ENCODE measurements around the gene F13A1. TPM values are rescaled to one million over a fixed set of nuclear protein-coding genes. Genes with fewer than 3 reads are reported as not detected.

F13A1 gene
- polyA plus RNA-seq, 1 of the 3 experiments (the other 2 are of a cell fraction), result not detected

GRCh38 chr6:6260196-6260722 is 60.2 kb downstream of the F13A1 start:
- H3K27ac ChIP-seq (ENCODE audit: low read depth in 2 of 2, low read length in 1 of 2), result no peak overlapping the region
- H3K9me2 ChIP-seq, result no peaks in the 10 kb centered on the region
- H4K20me1 ChIP-seq (ENCODE audit: insufficient read depth), result no peaks in the 10 kb centered on the region
- no peaks in the 10 kb centered on the region for H3K27me3 ChIP-seq (ENCODE audit: insufficient read depth)
- CTCF ChIA-PET, result no interaction called here
- no peaks in the 10 kb centered on the region for H3K79me2 ChIP-seq (ENCODE audit: insufficient read depth)
- POLR2A ChIA-PET, result no interaction called here
- 13% methylated on average over 6 of the region's 6 CpGs for WGBS (ENCODE audit: low lambda C conversion rate)
- H3K4me2 ChIP-seq, result no peak overlapping the region
- H3K4me1 ChIP-seq (ENCODE audit: control insufficient read depth in 1 of 2, insufficient read depth in 2 of 2, low read depth in 1 of 2, low read length in 1 of 2), result no peaks in the 10 kb centered on the region; a peak in 1 of 4 replicates
- DNase-seq, result no peak
- H3K36me3 ChIP-seq (replicated peaks in 1 of 2; ENCODE audit: control insufficient read depth in 1 of 2, insufficient read depth in 2 of 2, low read length in 1 of 2), result no peaks in the 10 kb centered on the region
- H3K9me3 ChIP-seq, result no peaks in the 10 kb centered on the region
- H3F3A ChIP-seq (replicated peaks; ENCODE audit: insufficient read depth), result no peaks in the 10 kb centered on the region
- no peak overlapping the region for H3K4me3 ChIP-seq (ENCODE audit: low read depth in 2 of 2, low read length in 1 of 2)
- no peak overlapping the region for H2AFZ ChIP-seq (ENCODE audit: low read depth)
- no peak overlapping the region for H3K9ac ChIP-seq
- TF ChIP-seq GABPA (IDR thresholded peaks at IDR 0.05; ENCODE audit: low read depth) (no peak), TEAD4 (IDR thresholded peaks at IDR 0.05; ENCODE audit: borderline replicate concordance, insufficient read depth) (no peak), FOXJ3 (CRISPR knock-in tag; IDR thresholded peaks at IDR 0.05) (no peak), IRF3 (IDR thresholded peaks at IDR 0.05; ENCODE audit: low read depth, low read length) (no peak), ELF1 (IDR thresholded peaks at IDR 0.05) (no peak)

GRCh38 chr6:6256886-6257285 is 63.6 kb downstream of the F13A1 start:
- no peak overlapping the region for H2AFZ ChIP-seq (ENCODE audit: low read depth)
- WGBS (ENCODE audit: low lambda C conversion rate), result 3% methylated on average over 2 of the region's 2 CpGs

More at GRCh38 chr6:6256886-6257285, 63.6 kb downstream of the F13A1 start:
- DNase-seq, result no peak
- CTCF ChIA-PET, result no interaction called here
- Histone ChIP-seq H3K9ac (no peak overlapping the region), H3K4me3 (ENCODE audit: low read depth in 2 of 2, low read length in 1 of 2) (no peak overlapping the region), H3K27ac (ENCODE audit: low read depth in 2 of 2, low read length in 1 of 2) (no peak overlapping the region), H3K27me3 (ENCODE audit: insufficient read depth) (no peaks in the 10 kb centered on the region), H3K4me2 (no peak overlapping the region), H3K36me3 (replicated peaks in 1 of 2; ENCODE audit: control insufficient read depth in 1 of 2, insufficient read depth in 2 of 2, low read length in 1 of 2) (no peaks in the 10 kb centered on the region), H4K20me1 (ENCODE audit: insufficient read depth) (no peaks in the 10 kb centered on the region), H3K79me2 (ENCODE audit: insufficient read depth) (no peaks in the 10 kb centered on the region), H3F3A (replicated peaks; ENCODE audit: insufficient read depth) (no peaks in the 10 kb centered on the region), H3K9me2 (no peaks in the 10 kb centered on the region), H3K4me1 (ENCODE audit: control insufficient read depth in 1 of 2, insufficient read depth in 2 of 2, low read depth in 1 of 2, low read length in 1 of 2) (no peaks in the 10 kb centered on the region; a peak in 1 of 4 replicates), H3K9me3 (no peaks in the 10 kb centered on the region)
- POLR2A ChIA-PET, result no interaction called here
- TF ChIP-seq RFX5 (IDR thresholded peaks at IDR 0.05; ENCODE audit: low read length) (no peak), FOXJ3 (CRISPR knock-in tag; IDR thresholded peaks at IDR 0.05) (no peak), ZBTB33 (IDR thresholded peaks at IDR 0.05; ENCODE audit: borderline replicate concordance, low read depth) (no peak), RCOR1 (IDR thresholded peaks at IDR 0.05; ENCODE audit: low read length) (no peak), MEF2A (IDR thresholded peaks at IDR 0.05; ENCODE audit: borderline replicate concordance, low read depth) (no peak), TCF12 (IDR thresholded peaks at IDR 0.05) (no peak), CHD2 (IDR thresholded peaks at IDR 0.05; ENCODE audit: low read length, partially characterized antibody) (no peak), SMC3 (IDR thresholded peaks at IDR 0.05; ENCODE audit: low read depth, low read length) (no peak), NFIC (IDR thresholded peaks at IDR 0.05; ENCODE audit: borderline replicate concordance) (no peak), MXI1 (IDR thresholded peaks at IDR 0.05; ENCODE audit: low read depth, low read length) (no peak), MAX (IDR thresholded peaks at IDR 0.05; ENCODE audit: low read depth) (no peak), JUND (IDR thresholded peaks at IDR 0.05) (no peak), RAD21 (IDR thresholded peaks at IDR 0.05; ENCODE audit: low read length) (no peak), USF2 (IDR thresholded peaks at IDR 0.05; ENCODE audit: borderline replicate concordance, low read depth, low read length) (no peak), USF1 (IDR thresholded peaks at IDR 0.05; ENCODE audit: borderline replicate concordance, low read depth) (no peak), SIN3A (IDR thresholded peaks at IDR 0.05; ENCODE audit: borderline replicate concordance, low read depth, low read length) (no peak), FOSL2 (IDR thresholded peaks at IDR 0.05; ENCODE audit: borderline replicate concordance, low read depth) (no peak), PBX3 (IDR thresholded peaks at IDR 0.05) (no peak), IRF3 (IDR thresholded peaks at IDR 0.05; ENCODE audit: low read depth, low read length) (no peak)

Measured in SK-N-SH (cell line).